Upper lobe of left lung (tissue), 4 donors: Measurements from ENCODE around the gene AQP2.

Source experiments
- CTCF ChIP-seq, 6 experiments: fragments of 450-650 bp in 4 of 6; fragments of 200-600 bp in 2 of 6; sonication (generic) in 2 of 6; IDR thresholded peaks; one replicate each; pipeline ENCODE4 v1.5.1; 2016 to 2019; ENCODE audit warnings: antibody characterized with exemption in 6 of 6
- EP300 ChIP-seq, 4 donors: sonication (generic); formaldehyde crosslinking; IDR thresholded peaks; one replicate each; pipeline ENCODE4 v1.5.1; 2017; ENCODE audit warnings: antibody characterized with exemption in 4 of 4, control low read depth in 2 of 4
- POLR2A ChIP-seq, 4 donors: fragments of 450-650 bp; IDR thresholded peaks; one replicate each; pipeline ENCODE4 v1.5.1; 2016 to 2017; ENCODE audit warnings: antibody characterized with exemption in 4 of 4, mild to moderate bottlenecking in 2 of 4
- POLR2AphosphoS5 ChIP-seq, 2 donors: sonication (generic); formaldehyde crosslinking; IDR thresholded peaks; one replicate each; pipeline ENCODE4 v1.5.1; 2017; ENCODE audit warnings: antibody characterized with exemption in 2 of 2

GRCh38 chr12:49917788-49918173 is 32.8 kb upstream of the AQP2 start:
- TF ChIP-seq CTCF (IDR thresholded peaks at IDR 0.05) = no peak
- no peak for TF ChIP-seq POLR2A (IDR thresholded peaks at IDR 0.05)
- TF ChIP-seq POLR2AphosphoS5 (IDR thresholded peaks at IDR 0.05) = no peak
- no peak for TF ChIP-seq EP300 (IDR thresholded peaks at IDR 0.05)
